HG02798 (cell line): Measurements from ENCODE around the gene OR6A2.

Experiments used
- ATAC-seq: cut with Tn5 transposase; IDR thresholded peaks from one replicate; pipeline ENCODE4 v1.9.1; 2021; ENCODE audit warnings: mild to moderate bottlenecking; ENCODE audit not compliant: unreplicated experiment, poor library complexity

OR6A2 gene

GRCh38 chr11:6757373-6757967 is 42.0 kb downstream of the OR6A2 start:
- peak; percentile 74 for ATAC-seq

DNA sequence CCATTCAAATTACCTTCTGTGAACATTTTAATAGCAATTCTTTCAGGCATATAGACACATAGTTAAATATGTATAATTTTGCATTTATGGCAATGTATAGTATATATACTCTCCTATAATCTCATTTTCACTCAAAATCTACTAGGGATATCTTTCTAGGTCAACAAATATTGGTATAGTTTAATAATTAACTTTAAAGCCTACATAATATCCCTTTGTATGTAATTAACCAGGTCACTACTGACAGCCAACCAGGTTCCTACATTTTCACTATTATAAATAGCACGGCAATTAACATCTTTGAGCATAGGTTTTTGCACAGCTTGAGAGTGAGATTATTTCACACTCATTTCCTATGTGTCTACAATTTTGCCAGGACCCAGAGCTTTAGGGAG is 43.5 kb downstream of the OR6A2 start:
- ATAC-seq, result no peak

- peak; percentile 46 for ATAC-seq
These were observed 44.1 kb downstream of the OR6A2 start for GRCh38 chr11:6755303-6755952.

- peak; percentile 26 for ATAC-seq
These were observed 52.3 kb downstream of the OR6A2 start for GRCh38 chr11:6747097-6747668.

- no peak for ATAC-seq
These were observed 52.9 kb downstream of the OR6A2 start for GRCh38 chr11:6746626-6747025.

GRCh38 chr11:6746086-6746618 is 53.3 kb downstream of the OR6A2 start:
- ATAC-seq, result peak; percentile 82

DNA sequence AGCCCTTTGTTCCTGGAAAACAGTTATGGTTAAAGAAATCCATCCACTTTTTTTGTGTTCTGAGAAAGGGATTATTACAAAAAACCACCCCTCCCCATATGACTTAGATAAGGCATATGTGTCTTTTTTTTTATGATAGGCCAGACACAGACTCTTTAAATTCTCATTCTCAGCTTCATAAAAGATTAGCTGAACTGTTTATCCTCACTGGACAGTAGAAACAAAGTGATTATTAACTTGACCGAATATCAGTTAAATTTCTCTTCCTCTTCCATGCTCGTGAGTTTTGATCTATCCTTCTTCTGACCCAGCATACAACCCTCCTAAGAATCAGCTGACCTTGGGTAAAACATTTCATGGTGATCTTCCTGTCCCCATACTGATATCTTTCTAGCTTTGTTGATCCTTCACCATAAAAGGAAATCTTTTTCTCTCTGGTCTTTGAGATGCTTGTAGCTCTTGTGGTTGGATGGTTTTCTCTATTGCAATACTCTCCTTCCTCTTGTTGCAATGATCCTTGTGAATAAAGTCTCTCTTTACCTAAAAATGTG is 53.9 kb downstream of the OR6A2 start:
- peak; percentile 45 for ATAC-seq

DNA sequence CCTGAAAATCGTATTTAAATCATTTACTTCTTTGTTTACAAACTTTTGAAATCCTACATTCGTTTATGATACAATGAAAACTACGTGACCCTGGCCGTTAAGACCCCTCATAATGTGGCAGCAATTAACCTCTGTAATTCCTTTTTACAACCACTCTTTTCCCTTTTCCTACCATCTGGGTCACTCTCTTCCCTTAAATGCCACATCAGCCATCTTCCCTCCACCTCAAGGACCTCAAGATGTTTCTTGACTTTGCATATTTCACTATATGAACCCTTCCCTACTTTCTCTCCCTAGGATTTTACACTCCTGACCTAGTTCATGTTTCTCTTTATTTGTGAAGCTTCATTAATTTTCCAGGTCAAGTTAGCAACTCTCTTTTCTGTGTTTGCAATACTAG is 54.5 kb downstream of the OR6A2 start:
- ATAC-seq, result no peak

- no peak for ATAC-seq
These were observed 57.2 kb downstream of the OR6A2 start for GRCh38 chr11:6742260-6742659.
